Stimulated activated CD8-positive, alpha-beta memory T cell treated with anti-CD3 and anti-CD28 coated beads, Interleukin-15, amount 100 ng/mL, for 1 hour (primary cell): ENCODE measurements around the gene FAM171A2.
A peak's percentile ranks its signal among the peaks of the same experiment; 100 is the strongest.
"Not testable (repeated sequence)": the region's sequence is repeated elsewhere in the genome, so short reads cannot be mapped to it uniquely, and the experiment has no call there.

Experiments used
- DNase-seq: peaks from one replicate; pipeline ENCODE4 v3.0.0-alpha.2; 2020; ENCODE audit warnings: low read depth

Gene FAM171A2

DNA sequence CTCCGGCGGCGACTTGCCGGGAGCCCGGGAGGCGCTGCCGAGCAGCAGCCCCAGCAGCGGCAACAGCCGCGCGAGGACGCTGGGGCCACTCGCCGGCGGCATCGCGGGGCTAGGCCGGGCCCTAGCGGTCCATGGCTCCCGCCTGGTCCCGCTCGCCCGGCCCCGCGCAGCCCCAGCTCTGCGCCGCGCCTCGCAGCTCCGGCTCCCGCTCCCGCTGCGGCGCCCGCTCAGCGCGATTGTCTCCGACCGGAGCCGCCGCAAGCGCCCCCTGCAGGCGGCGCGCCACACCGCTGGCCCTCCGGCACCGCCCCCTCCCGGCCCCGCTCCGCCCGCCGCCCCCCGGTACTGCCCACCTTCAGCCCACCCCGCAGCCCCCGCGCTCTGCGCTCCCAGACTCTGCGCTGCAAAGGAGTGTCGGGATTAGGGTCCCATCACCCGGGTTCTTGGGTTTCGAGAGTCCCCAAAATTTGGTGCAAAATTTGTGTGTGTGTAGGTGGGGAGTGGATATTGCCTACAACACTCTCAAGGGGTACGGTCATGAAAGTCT lies at the start of gene FAM171A2:
FAM171A2 (minus strand) TSS at position 241 of the 547 bp plus-strand sequence; CDS start at position 102, 139 bp downstream.
- no peak for DNase-seq

DNA sequence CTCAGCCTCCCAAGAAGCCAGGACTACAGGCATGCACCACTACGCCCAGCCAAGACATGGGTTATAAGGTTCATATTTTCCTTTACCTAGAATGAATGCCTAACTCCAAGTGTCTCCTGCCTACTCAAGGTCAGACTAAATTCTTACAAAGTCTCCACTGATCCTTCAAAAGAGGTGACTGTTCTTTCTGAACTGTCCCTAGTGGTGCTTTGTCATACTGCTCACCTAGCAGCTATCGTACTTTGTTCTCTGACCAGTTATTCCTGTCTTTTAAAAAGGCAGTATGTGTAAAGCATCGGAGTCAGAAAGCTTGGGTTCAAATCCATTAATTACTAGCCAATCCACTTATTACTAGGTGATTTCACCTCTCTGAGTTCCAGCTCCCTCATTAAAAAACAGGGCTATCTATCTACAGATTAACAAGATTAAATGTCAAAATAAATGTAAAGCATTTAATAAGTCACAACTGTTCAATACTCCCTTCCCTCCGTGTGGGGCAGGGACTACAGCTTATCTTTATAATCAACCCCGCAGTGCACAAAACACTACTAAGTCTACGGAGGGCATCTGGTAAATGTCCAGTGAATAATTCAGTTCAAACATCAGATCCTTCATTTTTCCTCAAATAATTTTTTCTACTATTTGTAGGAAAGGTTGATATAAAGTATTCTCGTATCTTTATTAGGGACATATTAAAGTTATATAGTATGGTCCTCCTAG lies 45.8 kb upstream of the FAM171A2 start:
- no peak for DNase-seq

DNA sequence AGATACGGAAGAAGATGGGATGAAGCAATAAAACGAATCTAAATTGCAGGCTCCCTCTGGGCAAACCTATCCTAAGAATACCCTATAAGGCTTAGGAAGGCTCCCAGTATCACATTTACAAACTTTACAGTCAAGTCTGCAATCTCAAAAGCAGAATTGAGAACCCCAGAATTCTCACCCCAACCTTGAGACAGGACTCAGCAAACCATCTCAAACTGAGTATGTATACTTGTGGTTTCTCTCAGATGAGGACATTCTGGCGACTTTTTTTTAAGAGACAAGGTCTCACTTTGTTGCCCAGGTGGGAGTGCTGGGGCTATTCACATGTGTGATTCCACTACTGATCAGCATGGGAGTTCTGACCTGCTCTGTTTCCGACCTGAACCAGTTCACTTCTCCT lies 45.1 kb upstream of the FAM171A2 start:
- DNase-seq: no peak

DNA sequence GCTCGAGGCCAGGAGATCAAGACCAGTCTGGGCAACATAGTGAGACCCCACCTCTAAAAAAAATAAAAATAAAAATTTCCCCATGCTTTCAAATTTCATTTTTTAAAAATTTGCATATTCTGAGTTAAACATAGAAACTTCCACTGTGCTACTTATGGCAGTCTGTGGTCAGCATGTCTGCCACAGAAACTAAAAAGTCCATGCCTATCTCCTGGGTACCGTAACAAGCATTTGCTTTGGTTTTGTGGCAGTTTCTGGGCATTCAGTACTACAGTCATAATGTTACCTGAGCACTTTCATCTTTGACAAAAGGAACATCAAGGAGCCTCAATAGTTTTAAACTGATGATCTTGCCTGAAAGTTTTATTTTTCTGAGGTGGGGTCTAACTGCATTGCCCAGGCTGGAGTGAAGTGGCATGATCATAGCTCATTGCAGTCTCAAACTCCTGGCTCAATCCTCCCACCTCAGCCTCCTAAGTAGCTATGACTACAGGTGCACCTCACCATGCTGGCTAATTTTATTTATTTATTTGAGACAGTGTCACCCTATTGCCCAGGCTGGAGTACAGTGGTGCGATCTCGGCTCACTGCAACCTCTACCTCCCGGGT lies 39.0 kb upstream of the FAM171A2 start:
- no peak for DNase-seq

DNA sequence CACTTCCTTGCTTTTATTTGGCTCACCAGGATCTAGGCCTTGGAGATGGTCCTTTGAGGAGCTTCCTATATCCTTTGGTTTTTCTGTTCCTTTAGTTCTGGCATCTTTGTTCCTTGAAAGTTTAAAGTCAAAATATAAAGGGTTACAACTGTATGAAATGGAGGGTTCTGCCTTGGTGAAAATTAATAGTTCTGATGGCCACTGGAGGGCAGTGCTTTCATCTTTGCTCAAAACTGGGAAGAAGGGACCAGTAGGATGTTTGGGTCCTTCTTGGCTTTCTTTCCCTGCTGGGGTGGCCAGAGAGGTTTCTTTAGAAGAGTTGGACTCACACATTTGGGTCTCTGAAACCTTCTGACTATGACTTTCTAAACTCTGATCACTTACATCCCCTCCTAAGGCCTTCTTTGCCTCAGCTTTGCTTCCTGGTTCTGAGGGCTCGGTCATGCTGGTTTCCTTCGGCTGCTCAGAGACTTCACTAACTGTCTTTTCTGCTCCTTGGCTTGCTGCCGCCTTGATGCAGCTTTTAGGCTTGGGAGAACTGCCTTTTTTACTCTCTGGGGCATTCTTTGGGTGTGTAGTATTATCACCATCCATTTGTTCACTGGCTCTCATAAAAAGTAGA lies 36.7 kb upstream of the FAM171A2 start:
- no peak for DNase-seq

DNA sequence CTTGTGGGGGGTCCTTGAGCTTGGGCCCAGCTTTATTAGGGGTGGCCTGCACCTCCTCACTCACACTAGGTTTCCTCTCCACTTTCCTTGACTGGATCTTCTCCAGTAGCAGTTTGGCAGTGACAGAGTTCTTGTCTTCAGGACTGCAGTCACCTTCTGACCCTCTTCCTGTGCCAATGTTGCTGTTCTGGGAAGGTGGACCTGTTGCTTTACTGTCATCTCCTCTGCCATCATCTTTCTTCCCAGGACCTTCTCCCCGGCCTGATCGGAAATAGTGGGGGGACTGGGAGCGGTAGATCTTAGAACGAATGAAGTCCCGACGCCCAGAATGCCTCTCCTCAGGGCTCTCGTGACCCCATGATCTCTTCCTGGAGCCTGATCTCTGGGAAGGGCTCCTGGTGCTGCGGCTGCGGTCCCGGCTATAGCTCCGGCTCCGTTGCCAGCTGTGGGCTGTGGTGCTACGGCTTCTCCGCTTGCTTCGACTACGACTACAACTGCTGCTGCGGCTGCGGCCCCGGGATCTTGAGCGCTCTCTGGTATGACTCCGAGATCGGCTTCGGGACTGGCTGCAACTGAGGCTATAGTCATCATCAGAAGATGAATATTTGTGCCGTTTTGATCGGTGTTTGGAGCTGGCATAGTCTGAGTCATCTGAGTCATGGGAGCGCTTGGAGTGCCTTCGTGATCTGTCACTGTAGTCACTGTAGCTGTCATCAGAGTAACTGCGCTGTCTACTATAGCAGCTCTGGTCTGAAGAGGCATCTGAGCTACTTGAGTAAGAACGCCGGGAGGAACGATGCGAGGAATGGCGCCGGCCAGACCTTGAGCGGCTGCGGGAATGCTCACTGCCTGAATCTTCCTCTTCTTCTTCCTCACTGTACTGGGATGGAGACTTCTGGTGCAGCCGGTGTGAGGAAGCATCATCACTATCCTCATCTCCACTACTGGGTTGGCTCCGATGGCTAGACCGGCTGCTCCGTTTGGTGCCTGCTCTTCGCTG lies 35.3 kb upstream of the FAM171A2 start:
- no peak for DNase-seq

DNA sequence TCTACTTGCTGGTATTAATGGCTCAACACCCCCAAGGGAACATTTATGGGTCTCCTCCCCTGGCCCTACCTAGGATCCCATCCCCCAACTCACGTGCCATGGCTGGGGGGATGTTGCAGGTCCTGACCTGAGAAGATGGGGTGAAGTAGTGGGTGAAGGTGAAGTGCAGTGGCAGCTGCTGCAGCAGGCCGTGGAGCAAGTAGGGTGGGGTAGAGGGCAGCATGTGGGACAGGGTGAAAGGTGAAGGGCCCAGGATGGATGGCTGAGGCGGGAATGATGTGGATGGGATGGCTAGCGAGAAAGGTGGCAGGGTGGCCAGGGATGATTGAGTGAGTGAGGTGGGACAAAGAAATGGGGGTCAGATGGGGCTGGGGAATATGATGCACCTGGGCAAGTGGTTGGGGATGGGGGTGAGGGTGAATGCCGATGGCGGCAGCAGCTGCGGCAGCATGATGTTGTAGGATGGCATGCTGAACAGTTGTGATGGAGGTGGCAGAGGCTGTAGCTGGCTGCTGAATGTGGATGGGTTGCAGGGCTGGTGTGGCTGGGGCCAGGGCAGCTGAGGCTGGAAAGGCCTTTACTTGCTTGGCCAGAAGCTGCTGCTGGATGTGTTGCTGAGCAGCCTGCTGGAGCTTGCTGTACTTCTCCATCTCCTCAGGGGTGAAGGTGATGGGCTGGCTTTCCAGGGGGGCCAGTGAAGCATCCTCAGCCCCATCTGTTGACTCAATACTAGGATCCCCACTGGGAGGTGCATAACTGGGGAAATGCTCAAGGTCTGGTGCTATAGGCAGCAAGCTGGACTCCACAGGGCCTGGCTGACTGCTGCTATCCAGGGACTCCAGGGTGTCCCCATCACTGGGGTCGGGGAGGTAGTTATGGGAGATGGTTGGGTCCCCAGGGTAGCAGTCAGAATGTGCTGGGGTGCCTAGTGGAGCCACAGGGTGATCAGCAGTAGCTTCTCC lies 34.1 kb upstream of the FAM171A2 start:
- DNase-seq: no peak

DNA sequence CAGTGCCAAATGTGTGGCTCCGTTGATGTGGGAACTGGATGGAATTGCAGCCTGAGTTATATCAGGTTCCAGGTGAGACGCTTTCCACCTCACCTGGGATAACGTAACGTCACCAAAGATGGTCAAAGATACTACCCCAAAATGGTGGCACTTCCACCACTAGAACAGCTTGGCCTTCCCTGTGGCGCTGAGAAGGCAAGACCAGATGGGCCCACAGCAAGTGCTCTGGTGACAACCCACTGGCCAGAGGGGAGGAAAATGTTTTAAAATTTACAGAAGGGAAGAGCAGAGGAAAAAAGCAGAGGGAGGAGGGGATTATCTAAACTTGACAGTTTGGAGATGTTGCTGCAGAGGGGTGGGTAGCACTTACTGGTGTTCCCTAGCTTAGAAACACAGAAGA lies 33.3 kb upstream of the FAM171A2 start:
- no peak for DNase-seq

DNA sequence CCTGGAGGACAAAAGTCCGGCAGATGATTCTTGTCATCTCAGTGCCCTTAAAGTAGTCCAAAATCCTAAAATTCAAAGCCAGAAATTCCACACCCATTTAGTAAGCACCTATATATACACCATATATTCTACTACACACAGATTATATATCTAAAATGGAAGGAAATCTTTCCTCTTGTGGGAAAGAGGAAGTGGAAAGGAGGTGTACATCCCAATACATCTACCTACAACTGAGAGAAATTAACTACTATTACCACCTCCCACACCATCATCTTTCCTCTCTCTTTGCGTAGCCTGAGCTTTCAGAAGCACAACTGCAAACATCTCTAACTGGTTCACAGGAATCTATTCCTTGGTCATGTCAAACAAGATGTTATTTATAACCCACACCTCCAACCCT lies 31.2 kb upstream of the FAM171A2 start:
- no peak for DNase-seq

DNA sequence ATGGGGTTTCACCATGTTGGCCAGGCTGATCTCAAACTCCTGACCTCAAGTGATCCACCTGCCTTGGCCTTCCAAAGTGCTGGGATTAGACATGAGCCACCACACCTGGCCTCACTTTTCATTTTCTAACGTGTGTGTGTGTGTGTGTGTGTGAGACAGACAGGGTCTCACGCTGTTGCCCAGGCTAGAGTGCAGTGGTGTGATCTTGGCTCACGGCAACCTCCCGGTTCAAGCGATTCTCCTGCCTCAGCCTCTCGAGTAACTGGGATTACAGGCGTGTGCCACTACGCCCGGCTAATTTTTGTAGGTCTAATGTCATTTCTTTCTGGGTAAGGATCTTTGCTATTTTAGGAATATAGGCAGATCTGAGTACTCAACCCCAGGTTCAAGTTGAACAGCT lies 30.5 kb upstream of the FAM171A2 start:
- DNase-seq: not testable (repeated sequence)

DNA sequence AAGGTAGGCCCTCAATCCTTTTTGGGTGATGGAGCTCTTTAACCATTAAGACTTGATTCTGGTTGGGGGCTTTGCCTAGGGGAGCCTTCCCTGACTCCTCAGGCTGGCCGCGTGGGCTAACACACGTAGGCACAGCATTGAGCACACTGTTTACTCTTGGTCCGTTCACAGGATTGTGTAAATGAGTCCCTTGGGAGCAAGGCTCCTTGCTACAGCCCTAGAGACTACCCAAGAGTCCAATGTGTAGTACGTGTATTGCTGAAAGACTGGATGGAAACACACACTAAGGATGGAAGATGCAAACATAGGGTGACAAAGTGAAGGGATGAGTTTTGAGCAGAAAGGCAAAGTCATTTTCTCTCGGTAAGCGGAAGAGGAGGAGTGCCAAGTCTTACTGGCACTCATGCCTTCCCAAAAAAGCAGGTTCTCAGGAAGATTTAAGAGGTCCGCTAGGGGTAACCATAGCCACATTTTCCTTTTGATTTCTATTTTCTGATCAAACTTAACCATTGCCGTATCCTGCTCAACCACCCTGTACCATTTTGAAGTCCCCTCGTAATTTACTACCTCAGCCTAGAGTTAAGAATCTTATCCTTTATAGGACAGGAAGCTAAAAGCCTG lies 26.7 kb upstream of the FAM171A2 start:
- no peak for DNase-seq

DNA sequence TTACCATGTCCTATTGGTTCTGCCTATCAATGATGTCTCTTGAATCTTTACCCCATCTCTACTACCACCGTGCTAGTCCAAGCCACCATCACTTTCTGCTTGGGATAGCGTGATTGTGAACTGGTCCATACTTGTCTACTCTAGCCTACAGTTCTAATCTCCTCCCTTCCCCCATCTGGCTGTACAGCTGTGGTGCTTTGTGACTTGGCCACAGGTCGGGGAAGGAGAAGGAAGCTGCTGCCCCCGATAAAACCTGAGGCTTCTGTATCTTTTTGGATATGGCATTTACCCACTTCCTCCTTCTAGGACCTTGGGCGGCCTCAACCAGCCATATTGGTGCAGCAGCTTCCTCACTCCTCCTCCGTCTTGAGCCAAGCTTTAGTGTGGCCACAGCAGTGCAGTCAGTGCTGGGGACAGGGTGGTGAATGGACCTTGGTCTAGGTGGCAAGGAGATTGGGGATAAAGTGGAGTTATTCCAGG lies 26.1 kb upstream of the FAM171A2 start:
- DNase-seq: no peak

DNA sequence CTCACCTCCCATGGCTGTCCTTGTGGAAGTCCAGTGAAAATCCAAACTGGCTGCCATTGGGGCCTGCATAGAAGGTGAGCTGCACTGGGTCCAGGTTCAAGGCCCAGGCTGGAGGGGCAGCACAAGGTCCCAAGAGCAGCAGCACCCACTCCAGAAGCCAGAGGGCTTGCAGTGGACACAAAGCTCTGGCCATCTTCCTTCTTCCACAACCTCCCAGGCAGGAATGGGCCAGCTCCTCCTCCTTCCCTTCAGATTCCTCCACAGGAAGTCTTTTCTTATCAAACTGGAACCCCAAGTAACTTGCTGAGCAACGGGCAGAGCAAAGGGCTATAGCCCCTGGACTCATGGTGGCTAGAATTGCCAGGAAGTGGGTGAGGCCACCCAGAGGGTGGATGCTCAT lies 25.6 kb upstream of the FAM171A2 start, which contains the start of gene ITGA2B:
ITGA2B (minus strand) TSS at position 369 of the 400 bp plus-strand sequence; CDS start at position 193, 176 bp downstream.
- DNase-seq: no peak

DNA sequence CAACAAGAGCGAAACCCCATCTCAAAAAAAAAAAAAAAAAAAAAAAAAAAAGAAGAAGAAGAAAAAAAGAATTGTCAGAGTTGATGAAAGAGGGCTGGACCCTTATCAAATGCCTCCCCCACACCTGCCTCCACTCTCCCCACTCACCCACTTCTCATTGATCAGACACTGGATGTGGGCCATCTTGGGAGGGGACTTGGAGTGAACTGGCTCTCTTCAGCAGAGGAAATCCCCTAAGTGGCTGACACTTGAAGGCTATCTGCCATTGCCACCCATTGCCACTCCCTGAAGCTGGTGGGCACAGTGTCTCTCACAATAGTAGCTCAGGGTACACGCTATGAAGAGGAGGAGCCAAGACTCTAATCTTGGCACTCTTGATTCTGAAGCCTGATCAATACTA lies 24.2 kb upstream of the FAM171A2 start:
- no peak for DNase-seq

DNA sequence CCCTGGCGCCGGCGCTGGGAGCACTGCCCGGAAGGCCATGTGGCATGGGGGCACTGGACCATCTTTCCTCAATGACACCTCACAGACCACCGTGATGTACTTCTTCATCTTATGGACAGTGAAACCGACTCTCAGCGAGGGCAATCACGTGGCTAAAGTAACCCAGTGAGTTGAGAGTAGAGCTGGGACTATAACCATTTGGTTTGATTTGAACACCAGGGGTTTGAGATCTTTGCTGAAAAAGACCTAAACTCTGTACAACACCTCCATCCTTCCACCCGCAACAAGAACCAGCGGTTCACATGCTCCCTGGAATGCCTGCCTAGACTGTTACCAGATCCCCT lies 22.5 kb upstream of the FAM171A2 start:
- DNase-seq: no peak

DNA sequence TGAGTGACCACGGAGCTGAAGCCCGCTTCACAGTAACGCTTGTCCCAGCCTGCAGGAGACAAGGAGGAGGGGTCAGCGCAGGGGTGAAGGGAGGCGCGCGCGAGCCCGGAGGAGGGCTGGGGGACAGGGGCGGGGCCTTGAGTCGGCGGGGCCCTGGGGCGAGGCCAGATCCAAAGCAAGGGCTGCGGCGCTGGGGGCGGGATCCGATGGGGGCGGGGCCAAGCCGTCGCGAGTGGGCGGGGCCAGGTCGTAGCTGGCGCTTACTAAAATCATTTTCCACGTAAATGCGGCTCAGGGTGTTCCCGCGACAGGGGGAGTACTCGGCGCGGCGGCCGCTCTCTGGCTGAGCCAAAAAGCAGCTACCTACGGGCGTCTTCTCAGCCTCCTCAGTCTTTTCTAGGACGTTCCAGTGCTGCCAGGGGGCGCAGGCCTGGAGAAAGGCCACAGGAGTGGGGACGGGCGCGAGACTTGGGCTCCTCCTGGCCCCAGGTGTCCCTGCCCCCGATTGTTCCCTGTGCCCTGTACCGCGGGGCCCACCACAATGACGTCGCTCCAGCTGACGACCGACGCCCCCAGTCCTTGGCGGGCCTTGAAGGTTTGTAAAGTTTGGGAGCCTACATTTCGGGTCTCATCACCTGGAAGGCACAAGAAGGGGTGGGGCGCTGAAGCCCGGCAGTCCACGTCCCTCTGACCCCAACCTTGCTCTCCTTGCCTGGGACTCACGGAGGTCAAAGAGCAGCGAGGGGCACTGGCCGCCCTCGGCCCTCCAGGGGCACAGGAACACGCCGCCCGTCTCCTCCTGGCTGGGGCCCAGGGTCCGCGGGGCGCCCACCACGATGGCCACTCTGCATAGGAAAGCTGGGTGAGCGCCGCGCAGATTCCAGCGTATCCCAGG lies 21.9 kb upstream of the FAM171A2 start:
- peak; percentile 74 for DNase-seq

DNA sequence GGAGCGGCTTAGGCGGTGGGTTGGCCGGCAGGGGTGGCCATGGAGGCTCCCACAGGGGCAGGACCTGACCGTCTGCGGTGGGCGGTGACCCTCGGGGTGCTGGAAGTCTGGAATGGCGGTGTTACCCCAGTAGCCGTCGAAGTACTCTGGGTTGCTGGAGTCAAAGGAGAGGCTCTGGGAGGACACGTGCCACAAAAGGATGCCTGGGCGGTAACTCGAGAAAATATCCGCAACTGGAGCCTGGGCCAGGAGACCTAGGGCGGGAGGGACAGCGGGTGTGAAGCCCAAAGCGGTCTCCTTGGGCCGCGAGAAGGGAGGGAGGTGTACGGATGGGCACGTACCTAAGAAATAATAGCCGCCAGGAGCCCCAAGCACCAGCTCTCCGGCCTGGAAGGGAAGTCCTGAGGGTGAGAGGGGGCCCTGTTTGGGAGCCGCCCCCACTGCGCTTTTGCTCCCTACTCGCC lies 21.2 kb upstream of the FAM171A2 start:
- no peak for DNase-seq

DNA sequence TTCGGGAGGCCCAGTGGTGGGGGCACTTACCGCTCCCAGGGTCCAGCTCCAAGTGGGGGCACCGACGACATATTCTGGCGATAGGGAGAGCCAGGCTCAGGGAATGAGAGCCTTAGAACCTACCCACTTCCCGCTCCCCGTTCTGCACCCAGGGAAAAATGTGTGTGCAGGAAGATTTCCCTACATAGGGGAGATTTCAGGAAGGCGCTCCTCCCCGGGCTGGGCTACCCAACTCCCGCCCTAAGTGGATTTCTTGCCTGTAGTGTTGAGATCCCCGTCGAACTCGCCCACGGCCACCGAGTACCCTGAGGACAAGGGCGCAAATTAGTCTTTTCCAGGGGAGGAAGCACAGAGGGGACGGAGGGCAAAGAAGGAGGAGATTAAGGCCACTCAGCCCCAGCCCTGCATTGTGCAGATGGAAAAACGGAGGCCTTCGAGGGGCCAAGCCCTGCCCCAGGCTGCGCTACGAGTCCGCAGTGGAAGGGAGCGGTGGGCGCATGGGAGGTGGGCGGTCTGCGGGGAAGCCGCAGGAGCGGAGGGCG lies 20.7 kb upstream of the FAM171A2 start:
- DNase-seq: no peak

DNA sequence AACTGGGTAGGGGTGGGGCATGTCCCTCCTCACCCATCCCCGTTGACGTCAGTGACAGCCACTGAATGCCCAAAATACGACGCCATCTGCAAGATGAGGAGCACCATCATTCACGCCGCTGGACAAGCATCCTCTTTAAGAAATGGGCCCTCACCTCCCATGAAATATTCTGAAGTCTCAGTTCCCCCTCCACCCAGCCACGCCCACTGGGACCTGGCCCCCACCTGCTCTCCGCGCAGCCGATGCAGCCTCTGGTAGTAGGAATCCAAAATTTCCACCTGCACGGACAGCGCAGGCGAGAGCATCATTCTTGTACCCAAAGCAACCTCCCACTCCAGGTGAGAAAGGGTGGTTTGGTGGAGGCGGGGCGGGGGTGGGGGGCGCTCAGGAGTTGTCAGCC lies 20.2 kb upstream of the FAM171A2 start:
- DNase-seq: no peak
